GM23338 (cell line): ENCODE results near the gene IFI27. TPM values are rescaled to one million over a fixed set of nuclear protein-coding genes. Genes with fewer than 3 reads are reported as not detected.

Source experiments
- ATAC-seq: fragments of 200-7000 bp; cut with Tn5 transposase; 3 replicates; pipeline ENCODE4 v1.9.1; 2020
- DNase-seq: peaks from one replicate; pipeline ENCODE4 v3.0.0-alpha.2; 2015; ENCODE audit warnings: low spot score
- H2AFZ ChIP-seq: fragments of 200-600 bp; sonication (generic); 2 replicates; pipeline ENCODE4 v1.8.0; 2016; ENCODE audit warnings: antibody characterized with exemption, mild to moderate bottlenecking, moderate library complexity
- H3F3A ChIP-seq: fragments of 200-600 bp; sonication (generic); replicated peaks from 2 replicates; pipeline ENCODE4 v1.8.0; 2017; ENCODE audit warnings: antibody characterized with exemption, mixed run types, low read depth
- H3K27ac ChIP-seq: fragments of 200-600 bp; sonication (generic); 2 replicates; pipeline ENCODE4 v1.6.1; 2016; ENCODE audit warnings: low read depth
- H3K27me3 ChIP-seq: fragments of 200-600 bp; sonication (generic); 2 replicates; pipeline ENCODE4 v1.8.0; 2016; ENCODE audit warnings: mild to moderate bottlenecking, mixed run types, moderate library complexity; ENCODE audit not compliant: insufficient read depth
- H3K36me3 ChIP-seq: fragments of 200-600 bp; sonication (generic); 2 replicates; pipeline ENCODE4 v1.8.0; 2016; ENCODE audit warnings: mild to moderate bottlenecking; ENCODE audit not compliant: insufficient read depth
- H3K4me1 ChIP-seq: fragments of 200-600 bp; sonication (generic); 2 replicates; pipeline ENCODE4 v1.8.0; 2016; ENCODE audit warnings: mild to moderate bottlenecking, moderate library complexity; ENCODE audit not compliant: insufficient read depth
- H3K4me2 ChIP-seq: fragments of 200-600 bp; sonication (generic); 2 replicates; pipeline ENCODE4 v1.7.1; 2017; ENCODE audit warnings: mixed run types
- H3K4me3 ChIP-seq: fragments of 200-600 bp; sonication (generic); 2 replicates; pipeline ENCODE4 v1.6.1; 2016; ENCODE audit warnings: mixed run types
- H3K79me2 ChIP-seq: fragments of 200-600 bp; sonication (generic); replicated peaks from 2 replicates; pipeline ENCODE4 v1.8.0; 2017; ENCODE audit warnings: mild to moderate bottlenecking; ENCODE audit not compliant: insufficient read depth
- H3K9me2 ChIP-seq: fragments of 200-600 bp; sonication (generic); 2 replicates; pipeline ENCODE4 v1.8.0; 2017; ENCODE audit not compliant: insufficient read depth
- H4K20me1 ChIP-seq: fragments of 200-600 bp; sonication (generic); replicated peaks from 2 replicates; pipeline ENCODE4 v1.8.0; 2017; ENCODE audit warnings: mild to moderate bottlenecking; ENCODE audit not compliant: insufficient read depth
- H3K27ac Mint-ChIP-seq: 2 replicates; pipeline ENCODE4 v1.8.0; 2020; ENCODE audit warnings: inconsistent platforms, mild to moderate bottlenecking, moderate library complexity, mixed read lengths
- H3K27me3 Mint-ChIP-seq: 3 replicates; pipeline ENCODE4 v1.8.0; 2022; ENCODE audit warnings: low read depth, mild to moderate bottlenecking, moderate library complexity, mixed read lengths, inconsistent platforms; ENCODE audit not compliant: insufficient read depth, poor library complexity
- H3K36me3 Mint-ChIP-seq: 3 replicates; pipeline ENCODE4 v1.8.0; 2021; ENCODE audit warnings: low read depth, mild to moderate bottlenecking, inconsistent platforms, moderate library complexity, mixed read lengths
- H3K4me1 Mint-ChIP-seq: 3 replicates; pipeline ENCODE4 v1.8.0; 2020; ENCODE audit warnings: mild to moderate bottlenecking, inconsistent platforms, mixed read lengths
- H3K4me3 Mint-ChIP-seq: 3 replicates; pipeline ENCODE4 v1.8.0; 2021; ENCODE audit warnings: moderate library complexity, mild to moderate bottlenecking, inconsistent platforms, mixed read lengths
- H3K9me3 Mint-ChIP-seq: 3 replicates; pipeline ENCODE4 v1.8.0; 2020; ENCODE audit warnings: moderate library complexity, mild to moderate bottlenecking, inconsistent platforms, mixed read lengths
- CREB1 ChIP-seq: fragments of 250-450 bp; sonication (Bioruptor Pico); IDR thresholded peaks from 2 replicates; pipeline ENCODE4 v1.5.0; 2020; ENCODE audit warnings: low read depth, mild to moderate bottlenecking, moderate library complexity
- EZH2 ChIP-seq: fragments of 200-600 bp; sonication (generic); IDR thresholded peaks from one replicate; pipeline ENCODE4 v1.8.0; 2017; ENCODE audit warnings: antibody characterized with exemption, mild to moderate bottlenecking, low read depth; ENCODE audit not compliant: unreplicated experiment
- EZH2phosphoT487 ChIP-seq: fragments of 200-600 bp; sonication (generic); IDR thresholded peaks from one replicate; pipeline ENCODE4 v1.8.1; 2018; ENCODE audit warnings: antibody characterized with exemption; ENCODE audit not compliant: unreplicated experiment
- JUNB ChIP-seq: IDR thresholded peaks from one replicate; pipeline ENCODE4 v1.6.1; 2016; ENCODE audit warnings: antibody characterized with exemption; ENCODE audit not compliant: unreplicated experiment
- NANOG ChIP-seq: IDR thresholded peaks from 2 replicates; pipeline ENCODE4 v1.6.1; 2016; ENCODE audit warnings: antibody characterized with exemption, borderline replicate concordance
- POLR2AphosphoS5 ChIP-seq: IDR thresholded peaks from 2 replicates; pipeline ENCODE4 v1.6.1; 2016; ENCODE audit warnings: antibody characterized with exemption, low read depth
- STAT1 ChIP-seq: IDR thresholded peaks from one replicate; pipeline ENCODE4 v1.6.1; 2016; ENCODE audit warnings: antibody characterized with exemption; ENCODE audit not compliant: unreplicated experiment
- ZNF114 ChIP-seq: fragments of 250-450 bp; sonication (Bioruptor Pico); IDR thresholded peaks from 2 replicates; pipeline ENCODE4 v1.5.0; 2020; ENCODE audit warnings: mild to moderate bottlenecking, moderate library complexity
- ZNF331 ChIP-seq: fragments of 250-450 bp; sonication (Bioruptor Pico); IDR thresholded peaks from 2 replicates; pipeline ENCODE4 v1.5.0; 2020; ENCODE audit warnings: low read depth, mild to moderate bottlenecking, moderate library complexity
- polyA plus RNA-seq: library from polyadenylated mRNA; unstranded; fragments of >200 nt; fragmentation: Nextera tagmentation; extraction: Ambion mirVana; gene quantifications from 2 replicates; pipeline ENCODE4 v1.2.1, GENCODE V29; 2016
- total RNA-seq: library from RNA; depleted of rRNA; stranded (reverse); fragments of >200 nt; shearing (Covaris generic); gene quantifications from 2 replicates; pipeline ENCODE4 v1.2.3, GENCODE V29; 2014
- TF ChIP-seq, protein P1 (sequence below): IDR thresholded peaks from 2 replicates; pipeline ENCODE4 v1.6.1; 2016; ENCODE audit warnings: antibody characterized with exemption
- TF ChIP-seq, protein P2 (sequence below), 2 experiments: fragments of 200-600 bp in 1 of 2; sonication (generic) in 1 of 2; conservative IDR thresholded peaks; 2 replicates each; pipeline versions ENCODE4 v1.5.1 to v1.6.1; 2016 to 2017; ENCODE audit warnings: antibody characterized with exemption in 2 of 2, low read depth in 2 of 2, mild to moderate bottlenecking in 2 of 2, moderate library complexity in 1 of 2
- TF ChIP-seq, protein P3 (sequence below): fragments of 250-450 bp; sonication (Bioruptor Pico); IDR thresholded peaks from 2 replicates; pipeline ENCODE4 v1.5.0; 2020; ENCODE audit warnings: mild to moderate bottlenecking, moderate library complexity
- TF ChIP-seq, protein P4 (sequence below): IDR thresholded peaks from one replicate; pipeline ENCODE4 v1.6.1; 2018; ENCODE audit warnings: antibody characterized with exemption; ENCODE audit not compliant: unreplicated experiment

Gene IFI27
- total and polyA plus RNA-seq, 2 experiments from 2014 or later = 0.49 to 1.2 TPM

DNA sequence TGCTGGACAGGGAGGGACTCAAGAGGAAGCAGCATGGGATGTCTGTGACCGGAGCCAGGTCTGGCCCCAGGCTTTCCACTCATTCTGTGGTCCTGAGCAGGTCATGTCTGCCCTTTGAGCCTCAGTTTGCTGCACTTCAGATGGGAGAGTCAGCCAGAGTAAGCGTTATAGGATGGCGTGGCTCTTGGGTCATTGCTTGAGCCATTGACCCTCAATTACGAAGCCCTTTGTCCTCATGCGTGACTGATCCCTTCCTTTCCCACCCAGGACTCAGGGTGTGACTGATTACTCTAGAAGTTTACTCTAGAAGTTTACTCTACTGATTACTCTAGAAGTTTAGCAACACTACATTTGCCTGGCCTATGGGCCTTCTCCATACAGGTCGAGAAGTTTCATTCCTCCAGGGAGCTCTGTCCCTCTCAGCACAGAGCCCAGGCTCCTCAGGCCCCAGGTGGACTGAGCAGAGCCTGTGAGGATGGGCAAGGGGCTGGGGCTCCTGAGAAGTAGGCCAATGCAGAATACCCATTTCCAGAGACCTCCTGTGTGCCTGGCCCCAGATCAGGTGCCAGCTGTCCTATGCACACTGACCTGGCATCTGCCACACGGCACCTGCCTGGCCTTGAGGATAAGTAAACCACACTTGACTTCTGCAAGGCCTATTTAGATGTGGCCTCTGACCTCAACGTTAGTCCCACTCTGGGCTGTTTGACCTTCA, 7.6 kb upstream of the IFI27 start:
- ATAC-seq = no peak
- Mint-ChIP-seq H3K27me3 (peaks cover 4% of the 10 kb centered on the region), H3K36me3 (no peaks in the 10 kb centered on the region; the same call in 2 of the 3 replicates), H3K4me1 (peaks cover 2% of the 10 kb centered on the region; the same call in 1 of the 3 replicates), H3K4me3 (no peak overlapping the region), H3K9me3 (no peaks in the 10 kb centered on the region; the same call in 2 of the 3 replicates), H3K27ac (no peak overlapping the region)
- Histone ChIP-seq H2AFZ (no peak overlapping the region), H3K9me2 (no peaks in the 10 kb centered on the region), H3F3A (no peaks in the 10 kb centered on the region), H3K4me2 (no peak overlapping the region), H4K20me1 (no peaks in the 10 kb centered on the region), H3K79me2 (no peaks in the 10 kb centered on the region), H3K36me3 (no peaks in the 10 kb centered on the region), H3K4me3 (no peak overlapping the region), H3K4me1 (no peaks in the 10 kb centered on the region), H3K27ac (no peak overlapping the region), H3K27me3 (no peaks in the 10 kb centered on the region)
- no peak for DNase-seq
- TF ChIP-seq, protein P1, sequence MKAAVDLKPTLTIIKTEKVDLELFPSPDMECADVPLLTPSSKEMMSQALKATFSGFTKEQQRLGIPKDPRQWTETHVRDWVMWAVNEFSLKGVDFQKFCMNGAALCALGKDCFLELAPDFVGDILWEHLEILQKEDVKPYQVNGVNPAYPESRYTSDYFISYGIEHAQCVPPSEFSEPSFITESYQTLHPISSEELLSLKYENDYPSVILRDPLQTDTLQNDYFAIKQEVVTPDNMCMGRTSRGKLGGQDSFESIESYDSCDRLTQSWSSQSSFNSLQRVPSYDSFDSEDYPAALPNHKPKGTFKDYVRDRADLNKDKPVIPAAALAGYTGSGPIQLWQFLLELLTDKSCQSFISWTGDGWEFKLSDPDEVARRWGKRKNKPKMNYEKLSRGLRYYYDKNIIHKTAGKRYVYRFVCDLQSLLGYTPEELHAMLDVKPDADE = no peak
- TF ChIP-seq ZNF331 (CRISPR knock-in tag) (no peak), CREB1 (no peak), EZH2phosphoT487 (no peak), POLR2AphosphoS5 (no peak), ZNF114 (CRISPR knock-in tag) (no peak), NANOG (no peak), EZH2 (no peak), JUNB (no peak), STAT1 (no peak)
- TF ChIP-seq, protein P2, sequence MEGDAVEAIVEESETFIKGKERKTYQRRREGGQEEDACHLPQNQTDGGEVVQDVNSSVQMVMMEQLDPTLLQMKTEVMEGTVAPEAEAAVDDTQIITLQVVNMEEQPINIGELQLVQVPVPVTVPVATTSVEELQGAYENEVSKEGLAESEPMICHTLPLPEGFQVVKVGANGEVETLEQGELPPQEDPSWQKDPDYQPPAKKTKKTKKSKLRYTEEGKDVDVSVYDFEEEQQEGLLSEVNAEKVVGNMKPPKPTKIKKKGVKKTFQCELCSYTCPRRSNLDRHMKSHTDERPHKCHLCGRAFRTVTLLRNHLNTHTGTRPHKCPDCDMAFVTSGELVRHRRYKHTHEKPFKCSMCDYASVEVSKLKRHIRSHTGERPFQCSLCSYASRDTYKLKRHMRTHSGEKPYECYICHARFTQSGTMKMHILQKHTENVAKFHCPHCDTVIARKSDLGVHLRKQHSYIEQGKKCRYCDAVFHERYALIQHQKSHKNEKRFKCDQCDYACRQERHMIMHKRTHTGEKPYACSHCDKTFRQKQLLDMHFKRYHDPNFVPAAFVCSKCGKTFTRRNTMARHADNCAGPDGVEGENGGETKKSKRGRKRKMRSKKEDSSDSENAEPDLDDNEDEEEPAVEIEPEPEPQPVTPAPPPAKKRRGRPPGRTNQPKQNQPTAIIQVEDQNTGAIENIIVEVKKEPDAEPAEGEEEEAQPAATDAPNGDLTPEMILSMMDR (conservative IDR thresholded peaks at IDR 0.05; ENCODE audit: low read depth in 2 of 2) = no peak
- TF ChIP-seq, protein P3, sequence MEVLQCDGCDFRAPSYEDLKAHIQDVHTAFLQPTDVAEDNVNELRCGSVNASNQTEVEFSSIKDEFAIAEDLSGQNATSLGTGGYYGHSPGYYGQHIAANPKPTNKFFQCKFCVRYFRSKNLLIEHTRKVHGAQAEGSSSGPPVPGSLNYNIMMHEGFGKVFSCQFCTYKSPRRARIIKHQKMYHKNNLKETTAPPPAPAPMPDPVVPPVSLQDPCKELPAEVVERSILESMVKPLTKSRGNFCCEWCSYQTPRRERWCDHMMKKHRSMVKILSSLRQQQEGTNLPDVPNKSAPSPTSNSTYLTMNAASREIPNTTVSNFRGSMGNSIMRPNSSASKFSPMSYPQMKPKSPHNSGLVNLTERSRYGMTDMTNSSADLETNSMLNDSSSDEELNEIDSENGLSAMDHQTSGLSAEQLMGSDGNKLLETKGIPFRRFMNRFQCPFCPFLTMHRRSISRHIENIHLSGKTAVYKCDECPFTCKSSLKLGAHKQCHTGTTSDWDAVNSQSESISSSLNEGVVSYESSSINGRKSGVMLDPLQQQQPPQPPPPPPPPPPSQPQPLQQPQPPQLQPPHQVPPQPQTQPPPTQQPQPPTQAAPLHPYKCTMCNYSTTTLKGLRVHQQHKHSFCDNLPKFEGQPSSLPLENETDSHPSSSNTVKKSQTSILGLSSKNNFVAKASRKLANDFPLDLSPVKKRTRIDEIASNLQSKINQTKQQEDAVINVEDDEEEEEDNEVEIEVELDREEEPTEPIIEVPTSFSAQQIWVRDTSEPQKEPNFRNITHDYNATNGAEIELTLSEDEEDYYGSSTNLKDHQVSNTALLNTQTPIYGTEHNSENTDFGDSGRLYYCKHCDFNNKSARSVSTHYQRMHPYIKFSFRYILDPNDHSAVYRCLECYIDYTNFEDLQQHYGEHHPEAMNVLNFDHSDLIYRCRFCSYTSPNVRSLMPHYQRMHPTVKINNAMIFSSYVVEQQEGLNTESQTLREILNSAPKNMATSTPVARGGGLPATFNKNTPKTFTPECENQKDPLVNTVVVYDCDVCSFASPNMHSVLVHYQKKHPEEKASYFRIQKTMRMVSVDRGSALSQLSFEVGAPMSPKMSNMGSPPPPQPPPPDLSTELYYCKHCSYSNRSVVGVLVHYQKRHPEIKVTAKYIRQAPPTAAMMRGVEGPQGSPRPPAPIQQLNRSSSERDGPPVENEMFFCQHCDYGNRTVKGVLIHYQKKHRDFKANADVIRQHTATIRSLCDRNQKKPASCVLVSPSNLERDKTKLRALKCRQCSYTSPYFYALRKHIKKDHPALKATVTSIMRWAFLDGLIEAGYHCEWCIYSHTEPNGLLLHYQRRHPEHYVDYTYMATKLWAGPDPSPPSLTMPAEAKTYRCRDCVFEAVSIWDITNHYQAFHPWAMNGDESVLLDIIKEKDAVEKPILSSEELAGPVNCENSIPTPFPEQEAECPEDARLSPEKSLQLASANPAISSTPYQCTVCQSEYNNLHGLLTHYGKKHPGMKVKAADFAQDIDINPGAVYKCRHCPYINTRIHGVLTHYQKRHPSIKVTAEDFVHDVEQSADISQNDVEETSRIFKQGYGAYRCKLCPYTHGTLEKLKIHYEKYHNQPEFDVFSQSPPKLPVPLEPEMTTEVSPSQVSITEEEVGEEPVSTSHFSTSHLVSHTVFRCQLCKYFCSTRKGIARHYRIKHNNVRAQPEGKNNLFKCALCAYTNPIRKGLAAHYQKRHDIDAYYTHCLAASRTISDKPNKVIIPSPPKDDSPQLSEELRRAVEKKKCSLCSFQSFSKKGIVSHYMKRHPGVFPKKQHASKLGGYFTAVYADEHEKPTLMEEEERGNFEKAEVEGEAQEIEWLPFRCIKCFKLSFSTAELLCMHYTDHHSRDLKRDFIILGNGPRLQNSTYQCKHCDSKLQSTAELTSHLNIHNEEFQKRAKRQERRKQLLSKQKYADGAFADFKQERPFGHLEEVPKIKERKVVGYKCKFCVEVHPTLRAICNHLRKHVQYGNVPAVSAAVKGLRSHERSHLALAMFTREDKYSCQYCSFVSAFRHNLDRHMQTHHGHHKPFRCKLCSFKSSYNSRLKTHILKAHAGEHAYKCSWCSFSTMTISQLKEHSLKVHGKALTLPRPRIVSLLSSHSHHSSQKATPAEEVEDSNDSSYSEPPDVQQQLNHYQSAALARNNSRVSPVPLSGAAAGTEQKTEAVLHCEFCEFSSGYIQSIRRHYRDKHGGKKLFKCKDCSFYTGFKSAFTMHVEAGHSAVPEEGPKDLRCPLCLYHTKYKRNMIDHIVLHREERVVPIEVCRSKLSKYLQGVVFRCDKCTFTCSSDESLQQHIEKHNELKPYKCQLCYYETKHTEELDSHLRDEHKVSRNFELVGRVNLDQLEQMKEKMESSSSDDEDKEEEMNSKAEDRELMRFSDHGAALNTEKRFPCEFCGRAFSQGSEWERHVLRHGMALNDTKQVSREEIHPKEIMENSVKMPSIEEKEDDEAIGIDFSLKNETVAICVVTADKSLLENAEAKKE (CRISPR knock-in tag) = no peak
- TF ChIP-seq, protein P4, sequence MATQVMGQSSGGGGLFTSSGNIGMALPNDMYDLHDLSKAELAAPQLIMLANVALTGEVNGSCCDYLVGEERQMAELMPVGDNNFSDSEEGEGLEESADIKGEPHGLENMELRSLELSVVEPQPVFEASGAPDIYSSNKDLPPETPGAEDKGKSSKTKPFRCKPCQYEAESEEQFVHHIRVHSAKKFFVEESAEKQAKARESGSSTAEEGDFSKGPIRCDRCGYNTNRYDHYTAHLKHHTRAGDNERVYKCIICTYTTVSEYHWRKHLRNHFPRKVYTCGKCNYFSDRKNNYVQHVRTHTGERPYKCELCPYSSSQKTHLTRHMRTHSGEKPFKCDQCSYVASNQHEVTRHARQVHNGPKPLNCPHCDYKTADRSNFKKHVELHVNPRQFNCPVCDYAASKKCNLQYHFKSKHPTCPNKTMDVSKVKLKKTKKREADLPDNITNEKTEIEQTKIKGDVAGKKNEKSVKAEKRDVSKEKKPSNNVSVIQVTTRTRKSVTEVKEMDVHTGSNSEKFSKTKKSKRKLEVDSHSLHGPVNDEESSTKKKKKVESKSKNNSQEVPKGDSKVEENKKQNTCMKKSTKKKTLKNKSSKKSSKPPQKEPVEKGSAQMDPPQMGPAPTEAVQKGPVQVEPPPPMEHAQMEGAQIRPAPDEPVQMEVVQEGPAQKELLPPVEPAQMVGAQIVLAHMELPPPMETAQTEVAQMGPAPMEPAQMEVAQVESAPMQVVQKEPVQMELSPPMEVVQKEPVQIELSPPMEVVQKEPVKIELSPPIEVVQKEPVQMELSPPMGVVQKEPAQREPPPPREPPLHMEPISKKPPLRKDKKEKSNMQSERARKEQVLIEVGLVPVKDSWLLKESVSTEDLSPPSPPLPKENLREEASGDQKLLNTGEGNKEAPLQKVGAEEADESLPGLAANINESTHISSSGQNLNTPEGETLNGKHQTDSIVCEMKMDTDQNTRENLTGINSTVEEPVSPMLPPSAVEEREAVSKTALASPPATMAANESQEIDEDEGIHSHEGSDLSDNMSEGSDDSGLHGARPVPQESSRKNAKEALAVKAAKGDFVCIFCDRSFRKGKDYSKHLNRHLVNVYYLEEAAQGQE = no peak
